ENCODE results near the gene MAP3K21.

GRCh38 chr1:233424779-233425178, 97.3 kb downstream of the MAP3K21 start:
- TF ChIP-seq POLR2A (IDR thresholded peaks at IDR 0.05) (no peak), CTCF (IDR thresholded peaks at IDR 0.05) (peak in 2 of 6 experiments; percentile 6 to 21)

Data from adrenal gland (tissue), 5 donors.